ENCODE results near the gene DPP6.
"Not testable (repeated sequence)": the region's sequence is repeated elsewhere in the genome, so short reads cannot be mapped to it uniquely, and the experiment has no call there.

DPP6 gene

GRCh38 chr7:154919344-154920225, 867.4 kb downstream of the DPP6 start:
- no peak for DNase-seq

GRCh38 chr7:154922472-154922871, 870.3 kb downstream of the DPP6 start:
- DNase-seq: not testable (repeated sequence)

GRCh38 chr7:154927624-154928125, 875.5 kb downstream of the DPP6 start:
- DNase-seq: peak; percentile 85

GRCh38 chr7:154928136-154929005, 876.2 kb downstream of the DPP6 start:
- peak; percentile 49 for DNase-seq

GRCh38 chr7:154929006-154929726, 877.0 kb downstream of the DPP6 start:
- no peak for DNase-seq

GRCh38 chr7:154931906-154932305, 879.7 kb downstream of the DPP6 start:
- DNase-seq: no peak

GRCh38 chr7:154934353-154934952, 882.3 kb downstream of the DPP6 start:
- not testable (repeated sequence) for DNase-seq

GRCh38 chr7:154937837-154938236, 885.6 kb downstream of the DPP6 start:
- DNase-seq: no peak

- DNase-seq: no peak
Observed at GRCh38 chr7:154942691-154943090, 890.5 kb downstream of the DPP6 start.

Data from stimulated activated CD4-positive, alpha-beta T cell treated with anti-CD3 and anti-CD28 coated beads, Interleukin-4, amount 100 ng/mL, for 24 hours (primary cell).